Central memory CD8-positive, alpha-beta T cell (primary cell): ENCODE results near the gene STK32C.

Experiments
- ATAC-seq: fragments of 150-1000 bp; cut with Tn5 transposase; replicated peaks from 2 replicates; pipeline ENCODE4 v1.10.0; 2022; ENCODE audit warnings: mild to moderate bottlenecking, moderate FRiP score, moderate number of reproducible peaks; ENCODE audit not compliant: poor library complexity, severe bottlenecking; ENCODE audit errors: extremely low read depth
- DNase-seq, 2 donors: peaks; one replicate each; pipeline ENCODE4 v3.0.0; 2021; ENCODE audit warnings: low spot score in 2 of 2
- H3K27ac Mint-ChIP-seq: one replicate; pipeline ENCODE4 v1.8.0; 2022; ENCODE audit warnings: low read depth, mild to moderate bottlenecking, moderate library complexity, mixed read lengths
- H3K27me3 Mint-ChIP-seq: one replicate; pipeline ENCODE4 v1.8.0; 2022; ENCODE audit warnings: mixed read lengths
- H3K36me3 Mint-ChIP-seq: one replicate; pipeline ENCODE4 v1.8.0; 2022; ENCODE audit warnings: mild to moderate bottlenecking, moderate library complexity, mixed read lengths; ENCODE audit not compliant: insufficient read depth
- H3K4me1 Mint-ChIP-seq: one replicate; pipeline ENCODE4 v1.8.0; 2022; ENCODE audit warnings: mixed read lengths
- H3K4me3 Mint-ChIP-seq: one replicate; pipeline ENCODE4 v1.8.0; 2022; ENCODE audit warnings: mild to moderate bottlenecking, moderate library complexity, mixed read lengths
- H3K9me3 Mint-ChIP-seq: one replicate; pipeline ENCODE4 v1.8.0; 2022; ENCODE audit warnings: mixed read lengths

Gene STK32C

GRCh38 chr10:132210766-132211165 is 97.0 kb downstream of the STK32C start:
- no peak for ATAC-seq

GRCh38 chr10:132209978-132210530 is 97.7 kb downstream of the STK32C start:
- ATAC-seq (no peak), DNase-seq (no peak)
- Mint-ChIP-seq H3K27me3 (no peaks in the 10 kb centered on the region), H3K36me3 (no peaks in the 10 kb centered on the region), H3K9me3 (peaks cover 6% of the 10 kb centered on the region), H3K27ac (no peak overlapping the region), H3K4me1 (no peaks in the 10 kb centered on the region), H3K4me3 (no peak overlapping the region)

More at GRCh38 chr10:132210766-132211165, 97.0 kb downstream of the STK32C start:
- Mint-ChIP-seq H3K4me3 (no peak overlapping the region), H3K27me3 (no peaks in the 10 kb centered on the region), H3K36me3 (no peaks in the 10 kb centered on the region), H3K27ac (no peak overlapping the region), H3K9me3 (peaks cover 12% of the 10 kb centered on the region), H3K4me1 (no peaks in the 10 kb centered on the region)
- no peak for DNase-seq

DNA sequence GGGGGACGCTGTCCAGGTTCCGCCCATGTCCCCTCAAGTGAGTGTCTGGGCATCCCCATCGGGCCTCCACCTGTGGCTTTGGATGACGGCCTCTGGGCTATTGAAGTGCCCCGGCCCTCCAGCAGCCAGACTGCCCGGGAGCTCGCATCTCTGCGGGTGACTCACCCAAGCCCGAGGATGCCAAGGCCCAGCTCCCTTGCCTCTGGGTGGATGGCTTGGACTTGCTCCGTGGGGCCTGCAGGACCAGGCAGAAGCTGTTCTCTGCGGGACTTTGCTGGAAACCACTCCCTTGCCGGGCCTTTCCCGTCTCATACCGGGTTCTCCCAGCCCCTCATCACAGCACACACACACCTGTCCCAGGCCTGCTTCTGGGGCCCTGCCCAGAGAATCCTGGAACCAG is 98.6 kb downstream of the STK32C start:
- no peak for DNase-seq
- no peak for ATAC-seq
- Mint-ChIP-seq H3K27me3 (no peaks in the 10 kb centered on the region), H3K27ac (no peak overlapping the region), H3K9me3 (peaks cover 6% of the 10 kb centered on the region), H3K4me1 (no peaks in the 10 kb centered on the region), H3K4me3 (no peak overlapping the region), H3K36me3 (no peaks in the 10 kb centered on the region)

DNA sequence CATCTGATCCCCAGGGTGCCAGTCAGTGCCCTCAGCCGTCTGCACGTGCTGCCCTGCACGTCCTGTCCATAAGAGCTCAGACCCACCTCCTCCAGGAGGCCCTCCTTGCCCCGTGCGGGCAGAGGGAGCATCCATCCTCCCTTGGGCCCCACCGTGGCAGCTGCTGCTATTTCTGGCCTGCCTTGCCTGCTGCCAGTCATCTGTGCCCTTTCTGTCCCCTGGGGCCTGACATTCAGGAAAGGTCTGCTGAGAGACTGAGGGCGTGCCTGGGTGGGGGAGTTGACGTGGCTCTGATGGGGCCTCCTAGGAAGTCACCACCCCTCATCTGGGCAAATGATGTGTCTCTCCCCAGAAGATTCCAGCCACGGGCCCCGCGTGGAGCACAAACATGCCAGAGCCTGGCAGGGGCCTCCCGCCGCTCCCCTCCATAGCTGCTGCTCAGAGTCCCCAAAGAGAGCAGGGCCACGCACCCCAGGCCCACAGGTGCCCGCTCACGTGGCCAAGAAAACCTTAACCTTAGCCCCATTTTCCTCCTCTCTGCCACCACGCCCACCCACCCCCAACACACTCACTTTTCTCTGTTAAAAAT is 99.2 kb downstream of the STK32C start:
- Mint-ChIP-seq H3K36me3 (no peaks in the 10 kb centered on the region), H3K27ac (no peak overlapping the region), H3K4me3 (no peak overlapping the region), H3K27me3 (no peaks in the 10 kb centered on the region), H3K4me1 (no peaks in the 10 kb centered on the region), H3K9me3 (peaks cover 3% of the 10 kb centered on the region)
- DNase-seq (no peak), ATAC-seq (no peak)

DNA sequence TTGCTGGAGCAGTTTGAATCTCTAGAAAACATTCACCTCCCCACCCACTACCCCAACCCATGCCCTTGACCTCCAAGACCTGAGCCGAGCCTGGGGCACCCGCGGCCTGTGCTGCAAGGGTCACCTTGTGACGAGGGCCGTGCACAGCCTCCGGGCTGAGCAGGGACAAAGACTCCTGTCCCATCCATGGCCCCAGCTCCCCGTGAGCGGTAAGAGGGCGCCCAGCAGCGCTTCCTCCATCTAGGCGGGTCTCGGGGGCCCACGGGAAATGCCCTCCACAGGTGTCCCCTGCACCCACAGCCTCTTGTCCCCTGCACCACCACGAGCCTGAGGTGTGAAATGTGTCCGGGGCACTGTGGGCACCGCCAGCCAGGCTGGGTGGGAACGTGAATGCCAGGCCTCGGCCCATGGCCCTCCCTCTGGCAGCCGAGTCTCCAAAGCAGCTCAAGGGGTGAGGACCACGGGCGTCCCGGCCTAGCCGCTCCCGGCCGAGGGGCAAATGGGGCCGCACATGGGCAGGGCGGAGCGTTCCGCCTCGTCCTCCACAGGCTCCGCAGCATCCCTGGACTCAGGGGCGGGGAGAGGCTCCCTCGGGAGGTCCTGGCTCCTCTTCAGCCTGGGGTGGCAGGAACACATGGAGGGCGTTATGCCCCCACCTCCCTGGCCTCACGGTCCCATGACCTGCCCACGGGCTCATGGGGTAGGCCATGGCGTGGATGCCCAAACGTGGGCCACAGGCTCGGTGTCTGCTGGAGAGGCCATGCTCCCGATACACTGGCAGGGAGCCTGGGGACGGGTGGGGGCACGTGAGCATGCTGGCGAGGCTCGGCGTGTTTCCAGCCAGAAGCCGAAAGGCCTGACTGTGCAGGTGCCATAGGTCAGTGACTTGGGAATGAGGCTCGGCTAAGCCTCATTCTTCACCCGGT is 100.0 kb downstream of the STK32C start:
- Mint-ChIP-seq H3K4me1 (no peaks in the 10 kb centered on the region), H3K4me3 (no peak overlapping the region), H3K27me3 (no peaks in the 10 kb centered on the region)

DNA sequence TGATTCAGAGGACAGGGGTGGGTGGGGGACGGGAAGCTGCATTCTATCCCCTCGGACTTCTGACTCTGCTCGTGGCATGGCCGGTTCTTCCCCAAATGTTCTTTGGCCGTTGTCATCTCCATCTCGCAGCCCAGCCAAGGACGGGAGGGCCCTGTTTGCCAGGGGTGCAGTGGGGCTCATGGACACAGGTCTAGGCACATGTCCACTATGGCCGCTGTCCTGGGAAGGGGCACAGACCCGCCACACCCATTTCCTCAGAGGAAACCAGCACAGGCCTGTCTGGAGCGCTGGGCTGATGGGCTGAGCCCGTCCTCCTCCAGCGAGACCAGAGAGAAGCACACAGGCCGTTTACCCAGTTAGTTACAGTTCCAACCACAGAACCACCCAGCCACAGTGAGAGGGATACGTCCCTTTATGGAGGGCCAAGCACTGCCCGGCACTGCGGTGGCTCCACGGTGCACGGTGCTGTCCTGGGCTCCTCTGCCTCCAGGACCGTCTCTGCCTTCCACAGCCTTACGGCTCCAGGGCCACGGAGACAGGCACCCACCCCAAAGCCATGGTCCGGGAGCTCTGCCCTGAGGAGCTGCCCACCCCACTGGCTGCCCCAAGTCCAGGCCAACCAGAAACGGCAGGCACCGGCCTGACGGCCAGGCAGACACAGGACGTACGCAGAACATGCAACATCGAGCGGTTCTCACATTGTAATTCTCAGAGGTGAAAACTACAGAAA is 100.8 kb downstream of the STK32C start:
- no peak for DNase-seq
- no peak overlapping the region for H3K27ac Mint-ChIP-seq
- no peak overlapping the region for H3K4me3 Mint-ChIP-seq
- no peaks in the 10 kb centered on the region for H3K27me3 Mint-ChIP-seq
- no peaks in the 10 kb centered on the region for H3K36me3 Mint-ChIP-seq
- no peaks in the 10 kb centered on the region for H3K4me1 Mint-ChIP-seq
- H3K9me3 Mint-ChIP-seq: no peaks in the 10 kb centered on the region
- ATAC-seq: no peak

More for the DNA sequence above, 100.0 kb downstream of the STK32C start:
- DNase-seq (no peak), ATAC-seq (no peak)
- no peaks in the 10 kb centered on the region for H3K36me3 Mint-ChIP-seq
- no peaks in the 10 kb centered on the region for H3K9me3 Mint-ChIP-seq
- no peak overlapping the region for H3K27ac Mint-ChIP-seq

DNA sequence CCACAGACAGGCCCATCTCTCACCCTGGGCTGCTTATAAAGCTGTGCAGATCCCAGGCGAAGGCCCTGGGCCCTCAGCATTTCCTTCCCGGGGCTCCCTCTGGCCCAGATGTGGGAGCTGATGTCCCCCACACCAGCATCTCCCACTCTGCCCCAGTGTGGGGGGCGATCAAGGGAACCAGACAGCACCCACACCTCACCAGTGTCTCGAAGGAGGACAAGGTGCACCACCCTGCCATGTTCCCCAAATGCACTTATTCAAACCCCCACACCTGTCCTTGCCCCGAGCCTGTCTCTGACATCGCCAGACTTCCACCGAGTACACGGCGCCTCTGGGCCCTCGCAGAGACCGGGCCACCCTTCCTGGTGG is 101.4 kb downstream of the STK32C start:
- H3K27me3 Mint-ChIP-seq: no peaks in the 10 kb centered on the region
- H3K36me3 Mint-ChIP-seq: no peaks in the 10 kb centered on the region
- ATAC-seq (no peak), DNase-seq (no peak)
- H3K9me3 Mint-ChIP-seq: no peaks in the 10 kb centered on the region
- H3K4me1 Mint-ChIP-seq: no peaks in the 10 kb centered on the region
- no peak overlapping the region for H3K27ac Mint-ChIP-seq
- no peak overlapping the region for H3K4me3 Mint-ChIP-seq

DNA sequence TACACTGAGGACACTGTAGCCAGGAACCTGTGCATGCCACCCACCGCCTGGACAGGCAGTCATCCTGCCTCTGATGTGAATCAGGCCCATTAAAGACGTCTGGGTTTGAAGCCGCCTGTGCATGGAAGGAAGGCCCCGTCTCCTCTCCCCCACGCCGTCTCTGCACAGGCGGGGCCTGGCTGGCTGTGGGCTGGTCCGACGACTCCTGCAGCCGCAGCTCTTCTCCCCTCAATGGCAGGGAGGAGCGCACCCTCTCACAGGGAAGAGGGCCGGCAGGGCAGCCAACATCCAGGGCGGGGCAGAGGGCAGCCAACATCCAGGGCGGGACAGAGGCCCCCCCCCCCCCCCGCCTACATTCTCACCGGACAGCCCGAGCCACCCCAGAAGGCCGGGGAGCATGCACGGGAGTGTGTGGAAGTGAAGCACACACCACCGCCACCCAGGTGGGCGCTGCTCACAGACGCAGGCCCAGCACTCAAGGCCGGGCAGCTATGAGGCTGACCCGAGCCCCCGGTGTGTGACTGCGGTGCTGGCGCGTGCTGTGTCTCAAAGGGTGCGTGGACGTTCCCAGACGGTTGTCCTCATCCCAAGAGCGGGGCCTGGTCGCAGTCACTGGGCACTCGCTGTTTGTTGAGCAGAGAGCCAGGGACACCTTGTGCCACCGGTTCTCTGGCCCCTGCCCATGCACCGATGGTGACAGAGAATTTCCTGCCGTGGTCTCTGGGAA is 101.9 kb downstream of the STK32C start:
- Mint-ChIP-seq H3K36me3 (no peaks in the 10 kb centered on the region), H3K27ac (no peak overlapping the region)
- no peak for DNase-seq

DNA sequence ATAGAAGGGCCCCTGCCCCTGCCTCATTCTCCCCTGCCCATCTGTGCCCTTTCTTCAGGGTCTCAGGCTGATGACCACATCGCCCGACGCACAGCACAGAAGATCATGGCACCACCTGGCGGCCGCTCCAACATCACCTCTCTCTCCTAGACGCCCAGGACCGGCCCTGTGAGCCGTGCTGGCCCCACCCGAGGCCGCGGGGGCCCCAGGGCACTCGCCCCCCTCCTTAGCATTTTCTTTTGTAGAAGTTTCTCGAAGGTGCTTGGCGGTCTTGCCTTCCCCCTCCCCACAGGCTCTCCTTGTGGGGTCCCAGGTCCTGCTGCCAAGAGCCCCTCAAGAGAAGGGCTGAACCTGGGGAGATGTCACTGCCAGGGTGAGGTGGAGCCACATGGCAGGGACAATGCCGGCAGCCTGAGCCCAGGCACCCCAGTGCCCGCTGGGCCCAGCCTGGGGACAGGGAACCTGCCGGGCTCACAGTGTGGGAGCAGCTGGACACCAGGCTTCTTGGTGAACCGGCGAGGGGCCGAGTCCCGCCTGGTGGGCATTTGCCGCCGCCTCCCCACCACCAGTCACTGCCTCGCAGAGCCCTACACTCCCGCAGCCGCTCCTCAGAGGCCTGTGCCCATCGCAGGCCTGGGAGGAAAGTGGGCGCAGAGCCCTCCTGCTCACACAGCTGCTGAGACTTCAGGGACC is 102.8 kb downstream of the STK32C start:
- Mint-ChIP-seq H3K4me1 (no peaks in the 10 kb centered on the region), H3K36me3 (no peaks in the 10 kb centered on the region), H3K9me3 (no peaks in the 10 kb centered on the region), H3K27ac (no peak overlapping the region), H3K27me3 (no peaks in the 10 kb centered on the region), H3K4me3 (no peak overlapping the region)
- ATAC-seq: no peak
- DNase-seq: no peak

More for the DNA sequence above, 101.9 kb downstream of the STK32C start:
- ATAC-seq: no peak
- Mint-ChIP-seq H3K27me3 (no peaks in the 10 kb centered on the region), H3K4me3 (no peak overlapping the region), H3K4me1 (no peaks in the 10 kb centered on the region), H3K9me3 (no peaks in the 10 kb centered on the region)

DNA sequence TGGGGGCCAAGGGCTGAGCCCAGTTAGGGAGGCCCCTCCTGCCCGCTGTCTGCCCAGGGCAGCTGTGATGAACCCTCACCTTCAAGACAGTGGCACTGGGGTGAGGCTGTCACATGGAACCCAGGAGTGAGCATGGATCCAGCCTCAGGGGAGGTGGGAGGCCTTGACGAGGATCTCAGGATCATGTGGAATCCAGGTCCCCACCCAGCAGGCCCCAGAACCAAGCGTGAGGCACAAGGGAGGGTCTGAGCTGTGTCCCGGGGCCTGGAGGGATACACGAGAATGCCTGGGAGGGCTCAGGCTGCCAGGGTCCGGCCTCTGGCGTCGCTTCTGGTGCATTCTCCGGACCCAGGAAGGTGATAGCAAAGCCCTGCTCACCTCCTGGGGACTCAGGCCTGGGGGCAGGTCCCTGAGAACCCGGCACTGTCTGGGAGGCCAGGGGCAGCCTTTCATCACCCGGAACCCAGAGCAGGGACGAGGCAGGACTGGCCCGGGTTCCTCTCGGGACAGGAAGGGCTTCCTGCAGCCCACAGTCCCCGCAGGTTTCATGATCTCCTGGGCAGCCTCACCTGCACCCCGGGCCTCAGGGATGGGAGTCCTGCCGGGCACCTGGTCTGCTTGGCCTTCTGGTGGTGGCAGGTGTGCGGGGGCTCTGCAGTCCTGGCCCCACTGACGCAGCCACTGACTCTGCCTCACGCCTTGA is 103.5 kb downstream of the STK32C start:
- no peak for ATAC-seq
- H3K4me1 Mint-ChIP-seq: no peaks in the 10 kb centered on the region
- H3K36me3 Mint-ChIP-seq: no peaks in the 10 kb centered on the region
- H3K27ac Mint-ChIP-seq: no peak overlapping the region
- H3K27me3 Mint-ChIP-seq: no peaks in the 10 kb centered on the region
- no peak for DNase-seq
- no peaks in the 10 kb centered on the region for H3K9me3 Mint-ChIP-seq
- no peak overlapping the region for H3K4me3 Mint-ChIP-seq

DNA sequence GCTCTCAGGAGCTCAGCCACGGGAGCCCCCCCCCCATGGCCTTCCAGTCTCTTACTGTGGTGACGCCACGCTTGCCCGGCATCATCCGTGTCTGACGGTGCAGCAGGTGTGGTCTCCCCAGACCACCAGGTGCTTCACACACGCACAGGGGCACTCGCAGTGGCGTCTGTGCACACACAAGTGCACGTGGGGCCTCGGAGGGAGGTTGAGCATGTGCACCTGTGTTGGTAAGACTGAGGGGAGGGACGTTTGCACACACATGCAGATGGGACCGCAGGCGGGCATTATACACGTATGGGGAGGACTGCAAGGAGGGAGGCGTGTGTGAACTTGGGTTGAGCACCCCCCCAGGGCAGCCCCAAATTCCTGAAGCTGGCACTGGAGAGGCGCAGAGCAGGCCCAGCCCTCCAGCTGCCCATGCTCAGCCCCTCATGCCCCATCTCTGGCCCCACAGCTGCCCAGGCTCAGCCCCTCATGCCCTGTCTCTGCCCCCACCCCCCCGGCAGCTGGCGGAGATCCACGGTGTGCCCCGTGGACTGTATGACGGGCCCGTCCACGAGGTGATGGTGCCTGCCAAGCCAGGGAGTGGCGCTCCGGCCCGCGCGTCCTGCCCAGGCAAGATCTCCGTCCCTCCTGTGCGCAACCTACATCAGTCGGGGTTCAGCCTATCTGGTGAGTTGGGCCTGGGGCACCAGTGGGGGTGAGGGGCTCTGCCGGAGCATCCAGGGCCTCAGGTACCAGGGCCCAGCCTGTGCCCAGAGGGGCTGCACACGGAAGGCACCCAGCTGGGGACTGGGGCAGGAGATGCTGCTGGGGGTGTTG is 104.3 kb downstream of the STK32C start:
- H3K27me3 Mint-ChIP-seq: no peaks in the 10 kb centered on the region
- no peak for ATAC-seq
- no peak overlapping the region for H3K27ac Mint-ChIP-seq
- H3K36me3 Mint-ChIP-seq: no peaks in the 10 kb centered on the region
- no peaks in the 10 kb centered on the region for H3K4me1 Mint-ChIP-seq
- H3K9me3 Mint-ChIP-seq: no peaks in the 10 kb centered on the region
- DNase-seq: no peak
- no peak overlapping the region for H3K4me3 Mint-ChIP-seq
